Right lobe of liver (tissue), 6 donors: ENCODE results near the gene SV2B. TPM values are rescaled to one million over a fixed set of nuclear protein-coding genes. Genes with fewer than 3 reads are reported as not detected.
A peak's percentile ranks its signal among the peaks of the same experiment; 100 is the strongest.

Source experiments
- ATAC-seq, 4 donors: fragments of 200-7000 bp; cut with Tn5 transposase; one replicate each; pipeline ENCODE4 v1.9.1; 2020; ENCODE audit warnings: mild to moderate bottlenecking in 4 of 4, moderate library complexity in 4 of 4
- DNase-seq, 3 donors: peaks; one replicate each; pipeline ENCODE4 v3.0.0-alpha.2; 2020
- H3K27ac ChIP-seq, 3 donors: fragments of 200-600 bp; one replicate each; pipeline ENCODE4 v1.8.0; 2022
- H3K27me3 ChIP-seq, 2 donors: fragments of 200-600 bp; one replicate each; pipeline ENCODE4 v1.8.0; 2022
- H3K36me3 ChIP-seq, 4 donors: fragments of 200-600 bp; sonication (generic) in 1 of 4; one replicate each; pipeline versions ENCODE4 v1.5.1 to v1.8.0; 2017 to 2022; ENCODE audit warnings: control low read depth in 1 of 4
- H3K4me1 ChIP-seq, 4 donors: fragments of 200-600 bp; sonication (generic) in 1 of 4; one replicate each; pipeline versions ENCODE4 v1.5.1 to v1.8.0; 2017 to 2022; ENCODE audit warnings: control low read depth in 1 of 4
- H3K4me3 ChIP-seq, 3 donors: fragments of 200-600 bp; one replicate each; pipeline ENCODE4 v1.8.0; 2022
- H3K9me3 ChIP-seq, 4 donors: fragments of 200-600 bp; sonication (generic) in 1 of 4; one replicate each; pipeline versions ENCODE4 v1.5.1 to v1.8.0; 2017 to 2022; ENCODE audit warnings: control low read depth in 1 of 4
- CTCF ChIP-seq, 4 donors: fragments of 200-600 bp in 3 of 4; fragments of 450-650 bp in 1 of 4; IDR thresholded peaks; one replicate each; pipeline versions ENCODE4 v1.5.1 to v1.8.0; 2016 to 2022; ENCODE audit warnings: antibody characterized with exemption in 4 of 4, mild to moderate bottlenecking in 2 of 4
- POLR2A ChIP-seq: fragments of 450-650 bp; IDR thresholded peaks from one replicate; pipeline ENCODE4 v1.6.1; 2017; ENCODE audit warnings: antibody characterized with exemption, mild to moderate bottlenecking
- WGBS: methylation state at CpG from one replicate; pipeline ENCODE4 v1.1.6; 2018; ENCODE audit warnings: low coverage, low lambda C conversion rate; ENCODE audit not compliant: insufficient coverage; ENCODE audit errors: missing lambda C conversion rate; 5-methylcytosine and 5-hydroxymethylcytosine counted together
- intact Hi-C, 2 donors: fragments of 100-400 bp; cut with DNase I; formaldehyde crosslinking; loops; one replicate each; pipeline versions ENCODE4 v1.11.2 to v1.14.1; 2022
- total RNA-seq, 6 experiments: library from RNA; depleted of rRNA in 2 of 6; stranded (reverse); fragments of >200 nt in 2 of 6; fragmentation: NEBNext Ultra II Directional in 3 of 6; extraction: Animal tissue kit (Norgen Biotek cat#: 25700) in 3 of 6; gene quantifications; one replicate each; pipeline versions ENCODE4 v1.1.0 to v1.2.4, GENCODE V29; 2016 to 2023
- donor health status: DM: no; HTN: yes; CAD: no.
- donor health status: DM: no; HTN: no; CAD: no.
- donor health status: DM: no; HTN: no; CAD: no.
- donor health status: DM: no; HTN: yes; CAD: no.
- donor health status: DM: no; HTN: yes; CAD: no.

SV2B gene
- total RNA-seq, 6 experiments from 2014 or later: 0.06 to 0.81 (median 0.18) TPM; not detected in 1

DNA sequence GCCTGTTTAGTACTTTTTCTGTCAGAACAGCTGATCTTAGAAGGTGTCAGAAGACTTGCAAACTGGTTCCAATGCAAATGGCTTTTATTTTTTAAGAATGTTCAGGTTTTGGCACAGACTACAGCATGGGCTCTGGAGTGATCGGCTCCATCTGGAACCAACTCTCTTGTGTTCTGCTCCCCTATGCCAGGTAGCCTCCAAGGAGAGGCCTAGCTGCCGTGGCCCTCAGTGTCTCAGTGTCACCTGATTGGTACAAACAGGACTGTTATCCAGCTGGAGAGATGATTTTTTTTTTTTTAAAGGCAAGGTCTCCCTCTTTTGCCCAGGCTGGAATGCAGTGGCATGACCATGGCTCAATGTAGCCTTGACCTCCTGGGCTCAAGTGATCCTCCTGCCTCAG is 183.1 kb downstream of the SV2B start:
- Histone ChIP-seq H3K4me3 (no peak overlapping the region), H3K9me3 (no peaks in the 10 kb centered on the region), H3K36me3 (no peaks in the 10 kb centered on the region), H3K27me3 (no peaks in the 10 kb centered on the region), H3K4me1 (no peaks in the 10 kb centered on the region), H3K27ac (no peak overlapping the region)
- intact Hi-C loops: no loop called here
- TF ChIP-seq CTCF (IDR thresholded peaks at IDR 0.05) (no peak), POLR2A (no peak)
- no peak for ATAC-seq
- no peak for DNase-seq
- WGBS: 91% methylated on average over 2 of the region's 2 CpGs

DNA sequence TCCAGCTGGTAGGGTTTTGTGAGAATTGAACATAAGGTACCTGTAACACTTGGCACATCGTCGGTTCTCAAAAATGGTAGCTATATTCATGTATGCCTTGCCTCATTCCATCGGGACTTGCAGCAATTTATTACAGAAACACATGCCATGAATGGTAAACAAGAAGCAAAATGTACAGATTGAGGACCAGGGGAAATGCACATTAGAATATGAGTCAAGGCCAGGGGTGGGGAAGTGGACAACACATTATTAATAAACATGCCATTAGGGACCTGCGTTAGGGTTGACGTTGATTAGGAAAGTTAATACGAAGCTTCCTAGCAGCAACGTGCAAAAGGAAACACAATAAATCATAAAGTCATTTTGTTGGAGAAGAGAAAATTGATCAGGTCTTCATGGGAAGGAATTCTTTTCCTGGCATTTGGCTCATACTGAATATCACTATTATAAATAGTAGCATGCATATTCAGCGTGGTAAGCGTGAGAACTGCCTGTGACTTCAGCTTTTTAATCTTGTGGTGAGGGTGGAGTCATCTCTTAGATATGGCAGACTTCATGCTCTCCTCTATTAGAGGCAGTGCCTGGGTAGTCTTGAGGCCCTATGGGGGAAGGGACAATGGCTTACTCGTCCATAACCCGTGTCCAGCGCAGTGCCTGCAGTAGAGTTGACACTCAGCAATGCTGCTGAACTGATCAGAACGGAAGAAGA is 184.9 kb downstream of the SV2B start:
- ATAC-seq (no peak), DNase-seq (no peak)
- Histone ChIP-seq H3K4me3 (no peak overlapping the region), H3K27me3 (no peaks in the 10 kb centered on the region), H3K27ac (no peak overlapping the region), H3K36me3 (no peaks in the 10 kb centered on the region), H3K9me3 (no peaks in the 10 kb centered on the region), H3K4me1 (no peaks in the 10 kb centered on the region)
- WGBS: 71% methylated on average over 11 of the region's 13 CpGs
- intact Hi-C loops: no loop called here
- TF ChIP-seq POLR2A (no peak), CTCF (IDR thresholded peaks at IDR 0.05) (no peak)

- Histone ChIP-seq H3K36me3 (no peaks in the 10 kb centered on the region), H3K4me3 (no peak overlapping the region), H3K9me3 (no peaks in the 10 kb centered on the region), H3K27ac (no peak overlapping the region), H3K27me3 (no peaks in the 10 kb centered on the region), H3K4me1 (no peaks in the 10 kb centered on the region)
- ATAC-seq (peak in 1 of 4 donors; percentile 27), DNase-seq (no peak)
- intact Hi-C loops: no loop called here
- TF ChIP-seq POLR2A: no peak
- no peak for TF ChIP-seq CTCF (IDR thresholded peaks at IDR 0.05)
- 50% methylated on average over 1 of the region's 1 CpG for WGBS
Observed at GRCh38 chr15:91289324-91289723, 189.3 kb downstream of the SV2B start.

DNA sequence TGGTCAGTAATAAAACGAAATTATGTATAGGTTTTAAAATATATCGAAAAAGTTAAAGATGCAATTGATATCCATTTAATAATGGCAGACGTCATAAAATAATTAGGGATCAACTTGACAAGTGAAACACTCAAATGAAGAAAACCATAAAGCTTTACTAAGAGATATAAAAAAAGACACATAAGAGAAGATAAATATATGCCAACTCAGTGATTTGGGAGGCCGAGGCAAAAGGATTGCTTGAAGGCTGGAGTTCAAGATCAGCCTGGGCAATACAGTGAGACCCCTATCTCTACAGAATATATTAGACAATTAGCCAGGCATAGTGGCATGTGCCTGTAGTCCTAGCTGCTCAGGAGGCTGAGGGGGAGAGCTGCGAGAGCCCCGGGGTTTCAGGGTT is 190.5 kb downstream of the SV2B start:
- Histone ChIP-seq H3K27me3 (no peaks in the 10 kb centered on the region), H3K27ac (no peak overlapping the region), H3K4me1 (no peaks in the 10 kb centered on the region), H3K36me3 (no peaks in the 10 kb centered on the region), H3K9me3 (no peaks in the 10 kb centered on the region), H3K4me3 (no peak overlapping the region)
- 74% methylated on average over 6 of the region's 6 CpGs for WGBS
- ATAC-seq: no peak
- TF ChIP-seq CTCF (IDR thresholded peaks at IDR 0.05) (no peak), POLR2A (no peak)
- DNase-seq: no peak
- intact Hi-C loops: no loop called here
